Common myeloid progenitor, CD34-positive (primary cell): ENCODE measurements around the gene CC2D1A.

Experiments used
- CTCF ChIA-PET: fragments of 350-600 bp; sonication (Branson Sonifier 250); formaldehyde crosslinking; loops from one replicate; lab custom pipeline; 2021; ENCODE audit warnings: antibody characterized with exemption; lab: Charles Lee
- POLR2A ChIA-PET: fragments of 350-600 bp; sonication (Branson Sonifier 250); formaldehyde crosslinking; loops from one replicate; lab custom pipeline; 2021; ENCODE audit warnings: antibody characterized with exemption; lab: Charles Lee
- DNase-seq, 3 donors: peaks; one replicate each; pipeline versions ENCODE4 v3.0.0 to v3.0.0-alpha.2; 2013
- H3K27ac ChIP-seq, 2 experiments: 1 replicate in 1 of 2; 2 replicates in 1 of 2; pipeline ENCODE4 v1.7.0; 2013; ENCODE audit warnings: inconsistent platforms in 2 of 2, low read length in 2 of 2, mild to moderate bottlenecking in 2 of 2, low read depth in 1 of 2, moderate library complexity in 1 of 2; ENCODE audit not compliant: severe bottlenecking in 2 of 2, insufficient read depth in 1 of 2, poor library complexity in 1 of 2
- H3K27me3 ChIP-seq, 5 experiments: replicated peaks in 2 of 5; 1 replicate in 3 of 5; 2 replicates in 2 of 5; pipeline versions ENCODE4 v1.6.1 to v1.7.0; 2013; ENCODE audit warnings: low read length in 4 of 5, mild to moderate bottlenecking in 2 of 5, moderate library complexity in 2 of 5, inconsistent platforms in 1 of 5; ENCODE audit not compliant: insufficient read depth in 5 of 5, control insufficient read depth in 4 of 5
- H3K36me3 ChIP-seq, 4 experiments: 1 replicate in 2 of 4; 2 replicates in 2 of 4; pipeline versions ENCODE4 v1.6.1 to v1.7.0; 2013; ENCODE audit warnings: low read length in 3 of 4, control low read depth in 1 of 4, mild to moderate bottlenecking in 1 of 4; ENCODE audit not compliant: control insufficient read depth in 4 of 4, insufficient read depth in 4 of 4
- H3K4me1 ChIP-seq, 4 experiments: 1 replicate in 3 of 4; 2 replicates in 1 of 4; pipeline versions ENCODE4 v1.6.1 to v1.7.1; 2013; ENCODE audit warnings: low read length in 3 of 4, mild to moderate bottlenecking in 3 of 4, control low read depth in 1 of 4, inconsistent platforms in 1 of 4, moderate library complexity in 1 of 4; ENCODE audit not compliant: control insufficient read depth in 4 of 4, insufficient read depth in 4 of 4; ENCODE audit errors: control extremely low read depth in 1 of 4
- H3K4me3 ChIP-seq, 7 experiments: 1 replicate in 4 of 7; 2 replicates in 3 of 7; pipeline versions ENCODE4 v1.5.1 to v1.7.0; 2013; ENCODE audit warnings: mild to moderate bottlenecking in 7 of 7, low read length in 6 of 7, moderate library complexity in 6 of 7, inconsistent platforms in 2 of 7, low read depth in 2 of 7, control low read depth in 1 of 7; ENCODE audit not compliant: insufficient read depth in 4 of 7, control insufficient read depth in 1 of 7; ENCODE audit errors: extremely low read depth in 1 of 7
- H3K9me3 ChIP-seq, 5 experiments: 1 replicate in 4 of 5; 2 replicates in 1 of 5; pipeline versions ENCODE4 v1.6.1 to v1.7.1; 2013; ENCODE audit warnings: low read length in 4 of 5, mild to moderate bottlenecking in 2 of 5, inconsistent platforms in 1 of 5, low read depth in 1 of 5, moderate library complexity in 1 of 5; ENCODE audit not compliant: control insufficient read depth in 4 of 5, insufficient read depth in 2 of 5; ENCODE audit errors: control extremely low read depth in 1 of 5
- WGBS: methylation state at CpG from one replicate; pipeline ENCODE4 v1.1.5; 2013; ENCODE audit not compliant: insufficient coverage; 5-methylcytosine and 5-hydroxymethylcytosine counted together

CC2D1A gene

DNA sequence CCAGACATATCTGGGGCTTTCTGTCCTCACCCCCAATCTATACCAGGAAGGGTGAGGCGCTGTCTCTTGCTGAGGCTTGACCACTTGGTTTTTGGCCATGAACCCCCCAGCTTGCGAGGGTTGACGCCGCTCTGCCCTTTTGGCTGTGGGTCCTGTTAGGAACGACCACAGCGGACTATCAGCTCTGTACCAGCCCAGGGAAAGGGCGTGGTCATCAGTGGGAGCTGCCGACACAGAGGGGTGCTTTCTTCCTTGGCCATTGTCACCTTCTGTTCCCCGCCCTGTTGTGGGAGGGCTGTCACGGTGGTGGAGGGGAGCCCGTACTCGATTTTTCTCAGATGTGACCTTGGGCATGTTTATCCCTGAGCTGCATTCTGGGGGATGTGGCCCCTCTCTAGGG, 52.0 kb downstream of the CC2D1A start:
- ChIA-PET CTCF (no interaction called here), POLR2A (interaction anchor here (0.8 kb wide), 1 partner anchor 74 kb away, joined by 3 read pairs; the partner anchor contains the start of gene IL27RA)
- H3K36me3 ChIP-seq = peaks cover 10 to 83% (median 60%) of the 10 kb centered on the region in 4 experiments
- DNase-seq = no peak
- H3K9me3 ChIP-seq = no peaks in the 10 kb centered on the region
- no peaks in the 10 kb centered on the region for H3K27me3 ChIP-seq
- 86% methylated on average over 10 of the region's 12 CpGs for WGBS
- no peak overlapping the region for H3K27ac ChIP-seq
- peaks cover 0 to 11% (median 10%) of the 10 kb centered on the region in 4 experiments for H3K4me1 ChIP-seq
- H3K4me3 ChIP-seq = no peak overlapping the region

DNA sequence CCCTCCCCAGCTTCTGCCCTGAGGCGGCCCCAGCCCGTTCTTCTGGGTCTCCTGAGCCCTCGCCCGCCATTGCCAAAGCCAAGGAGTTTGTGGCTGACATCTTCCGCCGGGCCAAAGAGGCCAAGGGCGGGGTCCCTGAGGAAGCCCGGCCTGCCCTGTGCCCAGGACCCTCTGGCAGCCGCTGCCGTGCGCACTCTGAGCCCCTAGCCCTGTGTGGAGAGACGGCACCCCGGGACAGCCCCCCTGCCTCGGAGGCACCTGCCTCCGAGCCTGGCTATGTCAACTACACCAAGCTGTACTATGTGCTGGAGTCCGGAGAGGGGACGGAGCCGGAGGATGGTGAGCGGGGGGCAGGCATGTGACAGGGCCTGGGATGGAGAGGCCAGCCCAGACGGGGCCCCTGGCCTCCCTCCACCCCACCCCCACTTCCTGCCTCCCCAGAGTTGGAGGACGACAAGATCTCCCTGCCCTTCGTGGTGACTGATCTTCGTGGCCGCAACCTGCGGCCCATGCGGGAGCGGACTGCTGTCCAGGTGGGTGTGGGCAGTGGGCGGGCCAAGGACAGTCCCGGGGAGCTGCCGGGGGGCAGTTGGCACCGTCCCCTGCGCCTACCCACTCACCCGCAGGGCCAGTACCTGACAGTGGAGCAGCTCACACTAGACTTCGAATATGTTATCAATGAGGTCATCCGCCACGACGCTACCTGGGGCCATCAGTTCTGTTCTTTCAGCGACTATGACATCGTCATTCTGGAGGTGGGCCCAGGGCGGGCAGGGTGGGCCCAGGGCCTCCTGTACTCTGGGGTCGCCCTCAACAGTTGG, 53.4 kb downstream of the CC2D1A start:
- peaks cover 9 to 84% (median 61%) of the 10 kb centered on the region in 4 experiments for H3K36me3 ChIP-seq
- 93% methylated on average over 29 of the region's 41 CpGs for WGBS

DNA sequence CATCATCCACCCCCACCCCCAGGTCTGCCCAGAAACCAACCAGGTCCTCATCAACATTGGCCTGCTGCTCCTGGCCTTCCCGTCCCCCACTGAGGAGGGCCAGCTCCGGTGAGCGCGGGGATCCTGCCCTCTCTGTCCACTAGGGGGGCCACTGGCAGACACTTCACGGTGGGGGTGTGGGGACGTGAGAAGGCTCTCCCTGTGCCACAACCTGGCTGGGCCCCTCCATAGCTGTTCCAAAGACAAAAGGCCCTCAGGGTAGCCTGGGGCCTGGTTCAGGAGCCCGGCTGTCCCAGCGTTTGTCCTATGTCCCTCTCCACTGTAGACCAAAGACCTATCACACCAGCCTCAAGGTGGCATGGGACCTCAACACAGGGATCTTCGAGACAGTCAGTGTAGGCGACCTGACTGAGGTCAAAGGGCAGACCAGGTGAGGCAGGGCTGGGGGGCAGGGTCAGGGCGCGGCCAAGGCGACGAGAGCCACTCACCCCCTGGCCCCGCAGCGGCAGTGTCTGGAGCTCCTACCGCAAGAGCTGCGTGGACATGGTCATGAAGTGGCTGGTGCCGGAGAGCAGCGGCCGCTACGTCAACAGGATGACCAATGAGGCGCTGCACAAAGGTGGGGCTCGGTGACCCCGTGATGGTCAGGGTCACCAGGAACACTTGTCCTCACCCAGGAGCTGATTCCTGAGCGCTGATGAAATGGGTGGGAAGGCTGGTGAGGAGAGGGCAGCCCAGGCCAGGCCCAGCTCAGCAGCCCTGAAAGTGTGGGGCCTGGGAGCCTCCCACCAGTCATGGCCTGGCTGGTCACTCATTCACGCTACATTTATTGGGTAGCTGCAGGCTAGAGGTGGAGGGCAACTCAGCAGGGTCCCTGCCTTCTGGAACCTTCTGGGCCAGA, 54.2 kb downstream of the CC2D1A start:
- DNase-seq = peak in 2 of 3 donors; percentile 43 to 50
- no peaks in the 10 kb centered on the region for H3K27me3 ChIP-seq
- no peaks in the 10 kb centered on the region for H3K9me3 ChIP-seq
- no peak overlapping the region for H3K4me3 ChIP-seq
- WGBS = 95% methylated on average over 26 of the region's 27 CpGs
- POLR2A ChIA-PET = interaction anchor here (0.6 kb wide), 1 partner anchor 41 kb away, joined by 3 read pairs; no protein-coding TSS in a partner anchor
- H3K4me1 ChIP-seq = no peaks in the 10 kb centered on the region
- no peak overlapping the region for H3K27ac ChIP-seq
- CTCF ChIA-PET = interaction anchor here (0.6 to 1.7 kb wide), 21 partner anchors 10 to 119 kb away, joined by 3 to 6 read pairs (median 3); partner anchors contain the start of genes IL27RA, MISP3 and PODNL1
- H3K36me3 ChIP-seq = peaks cover 10 to 85% (median 61%) of the 10 kb centered on the region in 4 experiments

More for the DNA sequence above, 53.4 kb downstream of the CC2D1A start:
- DNase-seq = no peak
- ChIA-PET CTCF (interaction anchor here (0.6 to 1.7 kb wide), 13 partner anchors 10 to 120 kb away, joined by 3 to 6 read pairs (median 3); partner anchors contain the start of genes IL27RA, MISP3 and PODNL1), POLR2A (interaction anchor here (0.6 kb wide), 1 partner anchor 42 kb away, joined by 3 read pairs; no protein-coding TSS in a partner anchor)
- no peak overlapping the region for H3K4me3 ChIP-seq
- no peaks in the 10 kb centered on the region for H3K9me3 ChIP-seq
- no peak overlapping the region for H3K27ac ChIP-seq
- H3K27me3 ChIP-seq = no peaks in the 10 kb centered on the region
- H3K4me1 ChIP-seq = no peaks in the 10 kb centered on the region

DNA sequence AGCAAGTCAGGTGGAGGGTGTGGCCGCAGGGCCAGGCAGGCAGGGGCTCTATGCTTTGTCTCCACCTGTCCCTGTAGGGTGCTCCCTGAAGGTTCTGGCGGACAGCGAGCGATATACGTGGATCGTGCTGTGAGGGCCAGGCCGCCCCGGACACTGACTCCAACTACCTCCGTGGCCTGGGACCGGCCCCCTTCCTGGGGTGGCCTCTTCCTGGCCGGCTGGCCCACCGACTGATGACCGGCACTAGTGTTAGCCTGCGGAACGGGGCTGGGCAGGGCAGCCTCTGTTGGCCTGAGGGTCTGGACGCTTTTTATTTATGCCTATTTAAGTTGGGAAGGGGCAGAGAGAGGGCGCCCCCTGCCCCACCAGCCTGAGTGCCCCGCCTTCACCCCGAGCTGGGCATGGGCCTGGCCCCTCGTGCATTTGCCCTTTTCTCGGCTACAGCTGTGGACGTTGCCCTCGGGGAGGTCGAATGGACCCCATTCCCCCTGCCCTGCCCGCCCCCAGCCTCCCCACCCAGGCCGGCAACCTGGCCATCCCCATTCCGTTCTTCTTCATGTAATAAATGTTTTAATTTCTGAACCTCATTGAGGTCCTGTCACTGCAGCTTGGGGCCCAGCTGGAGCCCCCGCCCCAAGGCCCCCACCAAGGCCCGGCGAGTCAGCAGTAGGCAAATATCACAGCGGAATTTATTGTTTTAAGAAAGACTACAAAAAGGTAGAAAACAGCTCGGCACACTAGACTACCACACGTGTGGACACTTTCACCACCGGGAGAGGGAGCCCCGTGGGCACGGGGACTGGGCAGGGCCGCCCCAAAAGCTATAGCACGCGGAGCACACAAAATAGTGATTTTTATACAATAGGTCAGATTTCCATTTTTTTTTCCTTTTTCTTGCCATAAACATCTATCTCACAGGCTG, 55.1 kb downstream of the CC2D1A start:
- Histone ChIP-seq H3K4me1 (no peaks in the 10 kb centered on the region), H3K9me3 (no peaks in the 10 kb centered on the region), H3K36me3 (peaks cover 9 to 85% (median 59%) of the 10 kb centered on the region in 4 experiments), H3K27ac (no peak overlapping the region), H3K4me3 (no peak overlapping the region), H3K27me3 (no peaks in the 10 kb centered on the region)
- 96% methylated on average over 25 of the region's 39 CpGs for WGBS
- ChIA-PET CTCF (interaction anchor here (0.7 to 1.7 kb wide), 15 partner anchors 8 to 111 kb away, joined by 3 to 6 read pairs (median 4); partner anchors contain the start of genes DCAF15, IL27RA and MISP3), POLR2A (interaction anchor here (0.9 to 1.2 kb wide), 3 partner anchors 8 to 70 kb away, joined by 3 read pairs; partner anchors contain the start of genes IL27RA and RFX1)
- no peak for DNase-seq

DNA sequence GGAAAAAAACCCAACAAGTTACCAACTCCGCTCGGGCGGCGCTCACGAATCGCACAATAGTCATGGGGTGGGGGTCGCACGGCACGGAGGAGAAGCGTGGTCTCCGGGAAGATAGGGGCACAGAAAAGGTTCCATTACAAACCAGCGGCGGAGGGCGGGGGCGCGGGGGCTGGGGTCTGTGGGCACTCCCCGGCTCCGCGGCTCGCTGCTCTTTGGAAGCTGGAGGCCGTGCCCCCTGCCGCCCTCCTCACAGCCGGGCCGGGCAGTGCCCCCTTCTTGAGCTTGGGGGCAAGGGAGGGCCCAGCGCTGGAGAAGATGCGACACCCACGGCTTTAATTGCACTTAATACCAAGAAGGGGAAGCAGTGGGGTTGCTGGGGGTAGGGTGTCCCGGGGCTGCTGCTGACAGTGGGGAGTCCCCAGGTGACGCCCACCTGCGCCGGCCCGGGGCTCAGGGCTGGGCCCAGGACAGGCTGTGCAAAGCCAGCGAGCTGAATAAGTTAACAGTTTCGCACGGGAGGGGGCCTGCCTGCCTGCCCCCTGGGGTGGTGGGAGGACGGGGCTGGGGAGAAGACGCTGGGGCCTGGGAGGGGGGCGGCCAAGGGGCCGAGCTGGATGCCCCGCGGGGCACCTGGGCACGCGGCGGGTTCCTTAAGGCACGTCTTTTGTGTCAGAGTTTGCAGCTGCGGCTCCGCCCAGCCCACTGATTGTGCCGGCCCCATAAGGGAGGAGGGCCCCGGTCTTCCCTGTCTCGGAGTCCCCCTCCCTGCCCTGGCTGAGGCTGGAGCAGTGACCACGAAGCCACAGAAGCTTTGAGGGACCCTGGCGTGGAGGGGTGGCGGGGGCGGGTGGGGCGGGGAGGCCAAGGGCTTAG, 56.1 kb downstream of the CC2D1A start:
- H3K4me3 ChIP-seq = no peak overlapping the region
- POLR2A ChIA-PET = interaction anchor here (0.6 to 1.2 kb wide), 4 partner anchors 9 to 69 kb away, joined by 3 read pairs; partner anchors contain the start of genes IL27RA and RFX1
- 94% methylated on average over 35 of the region's 55 CpGs for WGBS
- no peaks in the 10 kb centered on the region for H3K27me3 ChIP-seq
- H3K27ac ChIP-seq = no peak overlapping the region
- CTCF ChIA-PET = interaction anchor here (1.5 to 1.7 kb wide), 3 partner anchors 9 to 23 kb away, joined by 4 to 6 read pairs (median 6); partner anchors contain the start of gene DCAF15
- peaks cover 4 to 85% (median 59%) of the 10 kb centered on the region in 4 experiments for H3K36me3 ChIP-seq
- H3K4me1 ChIP-seq = no peaks in the 10 kb centered on the region
- H3K9me3 ChIP-seq = no peaks in the 10 kb centered on the region
- DNase-seq = no peak
